GM18907 (cell line): ENCODE data around the gene PRKN.

Experiments used
- ATAC-seq: cut with Tn5 transposase; IDR thresholded peaks from one replicate; pipeline ENCODE4 v1.9.1; 2021; ENCODE audit warnings: mild to moderate bottlenecking, moderate library complexity; ENCODE audit not compliant: unreplicated experiment

PRKN gene

DNA sequence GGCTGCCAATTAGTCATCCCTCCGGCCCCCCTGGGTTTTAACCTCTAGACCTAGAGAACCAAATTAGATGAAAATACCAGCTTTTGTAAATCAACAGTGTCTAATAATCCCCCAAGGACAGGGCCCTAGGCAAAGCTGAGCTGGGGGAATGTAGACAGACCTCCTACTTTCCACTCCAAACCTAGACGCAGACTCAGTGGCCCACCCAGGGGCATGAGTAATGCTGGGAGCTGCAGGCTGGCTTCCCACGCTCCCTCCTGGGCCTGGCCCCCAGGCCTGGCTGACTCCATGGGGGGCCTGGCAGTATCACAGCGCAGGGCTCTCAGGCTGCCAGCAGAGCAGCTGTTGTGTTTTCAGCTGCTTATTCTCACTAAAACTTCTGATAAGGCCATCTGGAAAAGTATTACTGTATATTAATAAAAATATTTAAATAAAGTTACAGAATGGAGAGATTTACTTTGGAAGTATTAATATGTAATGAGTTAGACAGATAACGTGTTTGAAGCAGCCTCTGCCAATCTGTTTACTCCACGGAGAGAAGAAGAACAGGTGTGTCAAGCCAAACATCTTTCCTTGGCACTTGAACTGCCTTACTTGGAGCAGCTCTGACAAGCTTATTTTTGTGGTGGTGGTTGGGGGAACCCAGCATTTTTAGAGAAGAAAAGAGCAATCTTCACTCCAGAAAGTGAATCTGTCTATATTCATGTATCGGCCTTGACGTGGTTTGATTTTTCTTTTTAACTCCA lies 1309.7 kb downstream of the PRKN start:
- ATAC-seq = peak; percentile 18

DNA sequence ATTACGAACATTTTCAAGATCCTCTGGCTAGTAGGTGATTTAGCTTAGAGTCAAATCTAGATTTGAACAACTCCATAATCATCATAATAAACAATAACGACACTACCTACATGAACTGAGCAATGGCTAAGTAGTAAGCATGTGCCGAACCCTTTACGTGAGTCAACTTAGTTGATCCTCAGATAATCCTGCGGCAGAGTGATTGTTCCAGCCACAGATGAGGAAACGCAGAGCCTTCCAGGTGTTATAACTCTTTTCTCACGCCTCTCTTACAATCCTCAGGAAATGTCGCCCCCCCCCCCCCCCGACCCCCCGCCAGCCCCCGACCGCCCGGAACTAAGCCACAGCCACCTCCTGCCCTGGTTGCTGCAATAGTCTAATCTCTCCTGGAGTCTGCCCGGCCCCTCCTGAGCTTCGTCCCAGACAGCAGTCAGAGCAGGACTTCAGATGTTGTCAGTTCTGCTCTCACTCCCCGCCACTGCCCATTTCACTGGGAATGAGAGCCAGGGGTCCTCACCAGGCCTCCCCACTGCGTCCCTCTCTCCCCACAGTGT lies 1312.2 kb downstream of the PRKN start:
- ATAC-seq = no peak

DNA sequence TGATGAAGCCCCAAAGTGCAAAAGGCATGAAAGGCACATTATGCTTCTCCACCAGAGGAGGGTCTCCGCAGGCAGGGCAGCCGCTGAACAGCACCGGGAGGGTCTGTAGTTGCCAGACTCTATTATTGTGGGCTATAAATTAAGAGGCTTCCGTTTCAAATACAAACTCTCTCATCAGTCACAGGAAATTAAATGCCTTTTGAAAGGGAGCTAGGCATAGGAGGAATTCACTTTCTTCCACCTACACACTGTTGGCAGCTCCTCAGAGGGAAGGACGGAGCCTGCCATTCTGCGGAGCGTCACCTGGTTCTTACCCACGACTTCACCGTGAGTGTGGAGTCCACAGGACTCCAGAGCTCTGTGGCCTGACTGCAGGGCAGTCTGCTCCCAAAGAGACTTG lies 1312.9 kb downstream of the PRKN start:
- ATAC-seq = no peak

DNA sequence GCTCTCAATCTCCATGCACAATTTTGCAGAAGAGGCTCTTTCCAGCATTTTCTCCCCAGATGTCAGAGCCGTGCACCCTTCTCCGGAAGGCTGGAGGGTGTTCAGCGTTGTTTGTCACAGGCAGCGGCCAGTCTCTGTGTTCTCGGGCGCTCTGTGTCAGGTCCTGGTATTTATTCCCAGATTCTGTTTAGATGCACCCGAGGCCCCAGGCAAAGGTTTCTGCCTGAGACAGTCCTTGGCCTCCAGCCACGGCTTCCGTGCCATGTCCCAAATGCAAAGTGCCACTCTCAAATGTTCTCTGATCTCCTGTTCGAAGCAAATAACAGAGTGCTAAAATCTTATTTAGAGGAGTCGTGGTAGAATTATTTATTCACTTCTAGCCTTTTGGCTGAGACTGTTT lies 1313.4 kb downstream of the PRKN start:
- ATAC-seq = no peak

DNA sequence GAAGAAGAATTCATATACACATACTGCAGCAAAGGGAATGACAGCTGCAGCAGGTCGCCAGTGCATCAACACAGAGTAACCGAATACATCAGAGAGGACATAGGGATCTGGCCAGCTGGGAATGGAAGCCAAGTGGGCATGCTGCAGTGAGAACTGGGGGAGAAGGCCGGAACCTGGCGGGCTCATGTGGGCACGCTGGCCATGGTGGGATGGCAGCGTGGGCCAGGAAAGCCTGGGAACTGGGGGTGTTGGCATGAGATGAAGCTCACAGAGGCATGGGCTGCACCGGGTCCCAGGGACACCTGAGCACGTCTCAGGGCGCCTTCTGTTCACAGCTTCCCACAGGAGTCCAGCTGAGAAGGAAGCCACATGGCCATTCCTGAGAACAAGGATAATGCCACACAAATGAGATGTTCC lies 1314.2 kb downstream of the PRKN start:
- ATAC-seq = no peak

DNA sequence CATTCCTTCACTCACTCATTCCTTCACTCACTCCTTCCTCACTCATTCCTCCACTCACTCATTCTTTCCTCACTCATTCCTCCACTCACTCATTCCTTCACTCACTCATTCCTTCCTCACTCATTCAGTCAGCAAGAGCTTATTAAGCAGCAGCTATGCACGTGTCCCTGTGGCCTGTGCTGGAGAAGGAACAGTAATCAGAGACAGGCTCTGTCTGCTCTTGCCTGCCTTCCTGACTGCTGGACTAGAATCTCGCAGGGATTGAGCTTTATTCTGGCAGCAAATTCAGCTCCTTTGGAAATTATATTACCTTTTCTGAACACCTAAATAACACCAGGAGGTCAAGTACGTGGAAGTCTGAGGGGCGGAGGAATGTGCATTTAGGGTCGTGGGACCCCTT lies 1314.8 kb downstream of the PRKN start:
- ATAC-seq = no peak

- no peak for ATAC-seq
Observed at GRCh38 chr6:161411265-161411944, 1316.2 kb downstream of the PRKN start.

DNA sequence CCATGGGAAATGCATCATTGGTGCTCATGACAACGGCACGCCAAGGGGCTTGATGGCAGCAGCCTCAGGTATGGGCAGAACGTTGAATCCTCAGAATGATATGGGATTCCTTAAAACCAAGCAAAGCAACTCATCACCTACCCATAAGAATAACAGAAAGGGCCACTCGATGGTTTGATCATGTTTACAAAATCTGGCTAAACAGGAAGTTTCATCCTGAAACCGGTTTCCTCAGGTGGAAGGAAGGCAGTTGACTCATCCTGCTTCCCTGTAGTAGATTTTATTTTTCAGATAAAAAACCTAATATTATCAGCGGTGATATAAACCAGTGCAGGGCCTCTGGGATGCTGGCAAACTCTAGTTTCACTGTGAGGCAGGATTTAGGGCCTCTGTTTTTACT lies 1316.8 kb downstream of the PRKN start:
- ATAC-seq = no peak

DNA sequence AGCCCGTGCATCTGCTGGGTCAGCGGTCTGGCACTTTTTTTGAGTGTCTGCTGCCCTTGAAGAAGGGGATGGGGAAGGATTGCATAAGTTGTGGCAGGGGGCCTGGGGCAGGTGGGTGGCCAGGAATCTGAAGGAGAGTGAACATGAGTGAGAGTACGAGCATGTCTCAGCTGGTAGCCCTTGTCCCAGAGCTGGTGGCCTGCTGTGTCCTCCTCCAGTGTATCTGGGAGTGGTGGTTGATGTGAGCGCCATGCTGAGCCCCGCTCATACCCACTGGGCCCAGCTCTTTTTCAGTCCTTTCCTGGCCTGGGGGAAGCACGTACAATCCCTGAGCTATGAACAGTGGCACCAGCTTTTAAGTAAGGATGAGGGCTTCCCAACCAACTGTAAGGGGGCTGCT lies 1317.5 kb downstream of the PRKN start:
- ATAC-seq = no peak

DNA sequence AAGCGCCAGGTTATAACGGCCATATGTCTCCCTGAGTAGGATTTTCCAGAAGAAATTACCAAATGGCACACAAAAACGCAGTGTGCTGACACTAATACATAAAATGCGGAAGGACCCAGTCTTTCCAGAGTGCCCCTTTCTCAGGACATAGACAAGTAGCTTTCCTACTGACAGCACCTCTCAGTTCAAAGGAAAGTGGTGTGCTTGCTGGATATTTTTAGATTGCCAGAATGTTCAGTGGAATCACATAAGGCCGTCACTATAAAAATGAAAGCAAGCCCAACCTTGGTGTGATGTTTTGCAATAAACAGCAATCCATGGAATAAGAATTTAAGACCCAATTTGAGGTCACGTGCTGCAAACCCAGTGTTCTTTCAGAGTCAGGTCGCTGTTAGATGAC lies 1318.2 kb downstream of the PRKN start:
- ATAC-seq = no peak

GRCh38 chr6:161408041-161408440 lies 1319.5 kb downstream of the PRKN start:
- ATAC-seq = no peak

- ATAC-seq = no peak
Observed at GRCh38 chr6:161407581-161407980, 1320.0 kb downstream of the PRKN start.

- no peak for ATAC-seq
Observed at GRCh38 chr6:161407115-161407514, 1320.5 kb downstream of the PRKN start.

DNA sequence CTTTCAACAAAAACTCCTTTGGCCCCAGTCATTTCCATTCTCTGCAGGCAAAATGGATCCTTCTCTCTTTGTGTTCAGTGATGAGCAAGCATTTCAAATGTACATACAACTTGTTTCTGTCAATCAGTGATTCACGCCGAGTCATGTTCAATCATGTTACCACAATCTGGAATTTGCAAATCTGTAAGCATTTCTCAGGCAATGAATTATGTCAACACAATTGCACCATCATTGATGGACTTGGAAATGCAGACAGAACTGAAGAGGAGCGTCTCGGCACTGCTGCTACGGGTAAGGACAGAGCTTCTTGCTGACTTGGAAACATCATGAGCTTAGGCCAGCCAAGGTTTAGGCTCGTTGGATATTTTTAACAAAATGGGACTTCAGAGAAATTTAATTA lies 1320.9 kb downstream of the PRKN start:
- ATAC-seq = no peak

DNA sequence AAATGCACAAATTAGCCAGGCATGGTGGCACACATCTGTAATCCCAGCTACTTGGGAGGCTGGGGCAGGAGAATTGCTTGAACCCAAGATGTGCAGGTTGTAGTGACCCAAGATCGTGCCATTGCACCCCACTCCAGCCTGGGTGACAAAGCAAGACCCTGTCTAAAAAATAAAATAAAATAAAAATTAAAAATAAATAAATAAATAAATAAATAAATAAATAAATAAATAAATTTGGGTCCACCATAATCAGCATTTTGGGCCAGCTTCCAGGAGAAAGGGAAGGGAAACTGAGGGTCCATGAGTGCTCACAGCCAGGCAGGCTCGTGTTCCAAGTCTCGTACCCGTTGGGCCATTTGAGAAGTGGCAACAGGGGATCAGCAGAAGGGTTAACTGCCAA lies 1322.1 kb downstream of the PRKN start:
- no peak for ATAC-seq

- no peak for ATAC-seq
Observed at GRCh38 chr6:161403717-161404116, 1323.8 kb downstream of the PRKN start.

DNA sequence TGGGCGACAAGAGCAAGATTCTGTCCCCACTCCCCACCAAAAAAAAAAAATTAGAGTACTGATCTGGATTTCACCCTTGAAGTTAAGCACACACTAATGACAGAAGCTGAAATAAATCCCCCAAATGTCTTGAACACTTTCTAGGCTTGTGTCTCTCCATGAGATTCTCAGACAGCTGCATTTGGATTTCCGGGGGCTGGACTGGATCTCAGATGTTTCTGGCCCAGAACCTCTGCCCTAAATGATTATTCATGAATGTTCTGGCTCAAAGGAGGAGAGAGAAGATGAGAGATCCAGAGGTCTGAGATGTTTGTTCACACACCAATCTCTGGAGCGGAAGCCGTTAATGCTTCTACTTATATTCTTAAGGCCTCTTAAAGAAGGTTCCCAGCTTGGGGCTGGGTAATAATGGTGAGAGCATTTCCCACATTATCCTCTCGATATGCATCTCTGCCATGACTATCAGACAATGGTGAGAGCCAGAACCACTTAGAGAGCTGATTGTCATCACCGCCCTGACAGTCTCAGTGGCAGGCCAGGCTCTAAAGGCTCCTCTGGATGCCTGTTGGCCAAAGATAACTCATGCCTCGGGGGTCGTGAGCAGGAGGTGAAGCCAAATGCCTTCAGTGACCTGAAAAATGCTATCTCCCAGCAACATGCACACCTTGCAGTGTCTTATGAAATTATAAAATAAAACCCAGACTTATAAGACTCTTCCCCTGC lies 1325.8 kb downstream of the PRKN start:
- ATAC-seq = no peak

DNA sequence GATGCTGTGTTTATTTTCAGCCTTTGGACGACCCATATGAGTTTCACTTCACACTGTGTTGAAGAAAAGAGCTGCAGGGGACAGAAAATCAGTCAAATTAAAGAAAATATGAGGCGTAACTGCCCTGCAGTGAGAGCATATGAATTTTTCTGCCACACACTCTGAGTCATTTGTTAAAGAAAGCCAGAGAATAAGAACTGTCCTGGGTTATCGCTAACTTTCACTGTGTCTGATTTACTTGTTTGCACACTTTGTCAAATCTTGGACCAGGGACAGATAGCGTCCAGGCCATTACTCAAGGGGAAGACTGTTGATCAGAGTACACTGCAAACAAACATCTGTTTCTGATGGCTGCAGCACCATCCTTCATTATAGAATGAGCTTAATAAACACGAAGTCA lies 1326.9 kb downstream of the PRKN start:
- ATAC-seq = no peak

GRCh38 chr6:161396539-161396938 lies 1331.0 kb downstream of the PRKN start:
- no peak for ATAC-seq

DNA sequence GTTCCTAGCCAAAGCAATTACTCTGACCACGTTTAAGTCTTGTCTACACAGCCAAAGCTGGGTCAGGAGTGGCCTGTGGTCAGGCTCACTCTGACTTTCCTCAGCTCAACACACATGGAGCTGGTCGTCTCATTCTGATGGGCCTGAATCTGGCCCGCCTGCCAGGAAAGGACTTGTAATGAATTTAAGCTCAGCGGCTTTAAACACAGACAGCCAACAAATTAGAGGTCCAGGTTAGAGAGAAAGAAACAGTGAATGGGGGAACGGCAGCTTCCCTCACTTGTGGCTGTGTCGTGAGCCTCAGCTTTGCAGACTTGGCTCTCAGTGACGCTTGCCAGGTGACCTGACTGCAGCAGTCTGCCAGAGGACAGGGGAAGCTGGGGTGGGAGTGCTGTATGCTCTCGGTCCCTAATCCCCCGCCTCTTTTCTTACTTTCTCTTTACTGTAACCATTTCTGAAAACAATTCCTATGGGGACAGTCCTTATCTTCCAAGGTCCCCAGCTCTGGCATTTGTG lies 1331.8 kb downstream of the PRKN start:
- no peak for ATAC-seq

DNA sequence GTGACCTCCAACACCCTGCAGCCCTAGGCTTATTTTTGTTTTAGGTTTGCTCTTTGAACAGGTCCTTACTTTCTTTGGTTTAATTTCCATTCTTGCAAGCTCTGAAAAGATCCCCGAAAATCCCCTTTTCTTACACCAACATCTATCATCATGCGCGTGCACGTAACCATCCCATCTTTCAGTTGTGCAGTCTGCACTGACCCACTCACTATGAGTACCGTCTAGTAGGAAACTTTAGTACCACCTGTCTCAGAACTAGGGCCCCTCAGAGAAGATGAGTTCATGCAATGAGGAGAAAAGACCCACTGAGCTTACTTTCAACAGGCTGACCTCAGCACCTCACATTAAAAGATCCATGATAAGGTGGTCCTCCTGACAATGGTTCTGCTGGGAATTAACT lies 1333.1 kb downstream of the PRKN start:
- ATAC-seq = no peak
